ENCODE measurements around the gene NPW.

NPW gene

GRCh38 chr16:2022723-2023091, 3.1 kb downstream of the NPW start:
- no peak for TF ChIP-seq CTCF (IDR thresholded peaks at IDR 0.05; ENCODE audit: control extremely low read depth, extremely low read depth, low read depth, missing control alignments)
- DNase-seq (ENCODE audit: extremely low spot score), result no peak
- ChIA-PET POLR2A (interaction anchor here (0.7 to 2.0 kb wide), 2 partner anchors 133 to 239 kb away, joined by 4 to 12 read pairs; partner anchors contain the start of gene TRAF7), CTCF (interaction anchor here (0.7 to 7.1 kb wide), 25 partner anchors 9 to 464 kb away, joined by 3 to 78 read pairs (median 4); partner anchors contain the start of genes ECI1, NTHL1, TRAF7 and TSC2)

- CTCF ChIA-PET, result interaction anchor here (0.7 to 7.1 kb wide), 27 partner anchors 8 to 463 kb away, joined by 3 to 78 read pairs (median 4); partner anchors contain the start of genes ECI1, NTHL1, RAB26 and TRAF7
- TF ChIP-seq CTCF (IDR thresholded peaks at IDR 0.05; ENCODE audit: control extremely low read depth, extremely low read depth, low read depth, missing control alignments), result peak; percentile 95
- POLR2A ChIA-PET, result interaction anchor here (2.0 kb wide), 1 partner anchor 132 kb away, joined by 12 read pairs; the partner anchor contains the start of gene TRAF7
- peak; percentile 98 for DNase-seq (ENCODE audit: extremely low spot score)
Observed at GRCh38 chr16:2023092-2024031, 3.8 kb downstream of the NPW start.

- ChIA-PET POLR2A (interaction anchor here (2.0 kb wide), 1 partner anchor 131 kb away, joined by 12 read pairs; the partner anchor contains the start of gene TRAF7), CTCF (interaction anchor here (0.8 to 7.1 kb wide), 13 partner anchors 11 to 227 kb away, joined by 3 to 78 read pairs (median 4); partner anchors contain the start of genes ECI1, NTHL1, PKD1 and RAB26)
- DNase-seq (ENCODE audit: extremely low spot score), result no peak
- TF ChIP-seq CTCF (IDR thresholded peaks at IDR 0.05; ENCODE audit: control extremely low read depth, extremely low read depth, low read depth, missing control alignments), result no peak
Observed at GRCh38 chr16:2024032-2024420, 4.4 kb downstream of the NPW start.

GRCh38 chr16:2025251-2025650, 5.7 kb downstream of the NPW start:
- DNase-seq (ENCODE audit: extremely low spot score), result no peak
- POLR2A ChIA-PET, result interaction anchor here (1.9 kb wide), 1 partner anchor 130 kb away, joined by 8 read pairs; the partner anchor contains the start of gene TRAF7
- CTCF ChIA-PET, result interaction anchor here (1.0 to 7.1 kb wide), 6 partner anchors 12 to 128 kb away, joined by 3 to 78 read pairs (median 19); partner anchors contain the start of genes PKD1, RAB26 and TRAF7
- no peak for TF ChIP-seq CTCF (IDR thresholded peaks at IDR 0.05; ENCODE audit: control extremely low read depth, extremely low read depth, low read depth, missing control alignments)

- CTCF ChIA-PET, result interaction anchor here (1.0 to 7.1 kb wide), 2 partner anchors 20 to 127 kb away, joined by 3 to 78 read pairs; partner anchors contain the start of gene TRAF7
- POLR2A ChIA-PET, result interaction anchor here (1.9 kb wide), 1 partner anchor 129 kb away, joined by 8 read pairs; the partner anchor contains the start of gene TRAF7
- no peak for TF ChIP-seq CTCF (IDR thresholded peaks at IDR 0.05; ENCODE audit: control extremely low read depth, extremely low read depth, low read depth, missing control alignments)
- no peak for DNase-seq (ENCODE audit: extremely low spot score)
Observed at GRCh38 chr16:2025878-2026460, 6.4 kb downstream of the NPW start.
